Measurements from ENCODE around the gene ZNF695. TPM values are rescaled to one million over a fixed set of nuclear protein-coding genes. Genes with fewer than 3 reads are reported as not detected.

ZNF695 gene
- total RNA-seq, 2 donors from 2014 or later, result 0.08 TPM; not detected in 1

GRCh38 chr1:246989901-246990300, 18.0 kb downstream of the ZNF695 start:
- no peak overlapping the region for H3K4me3 ChIP-seq
- H3K36me3 ChIP-seq, result no peaks in the 10 kb centered on the region
- no peak for DNase-seq (ENCODE audit: low spot score)
- H3K9me3 ChIP-seq, result peaks cover 26 to 97% of the 10 kb centered on the region in 2 donors
- H3K4me1 ChIP-seq, result no peaks in the 10 kb centered on the region
- no peaks in the 10 kb centered on the region for H3K27me3 ChIP-seq
- no peak overlapping the region for H3K27ac ChIP-seq
- TF ChIP-seq CTCF (IDR thresholded peaks at IDR 0.05), result no peak

GRCh38 chr1:246988316-246988715, 19.5 kb downstream of the ZNF695 start:
- no peaks in the 10 kb centered on the region for H3K4me1 ChIP-seq
- H3K36me3 ChIP-seq, result no peaks in the 10 kb centered on the region
- no peak for DNase-seq (ENCODE audit: low spot score)
- H3K4me3 ChIP-seq, result no peak overlapping the region
- TF ChIP-seq CTCF (IDR thresholded peaks at IDR 0.05), result no peak
- peaks cover 26 to 100% of the 10 kb centered on the region in 2 donors for H3K9me3 ChIP-seq
- no peak overlapping the region for H3K27ac ChIP-seq
- no peaks in the 10 kb centered on the region for H3K27me3 ChIP-seq

GRCh38 chr1:246987083-246987690, 20.7 kb downstream of the ZNF695 start:
- Histone ChIP-seq H3K4me1 (no peaks in the 10 kb centered on the region), H3K36me3 (no peaks in the 10 kb centered on the region), H3K9me3 (peaks cover 26 to 100% of the 10 kb centered on the region in 2 donors), H3K27me3 (no peaks in the 10 kb centered on the region), H3K27ac (no peak overlapping the region), H3K4me3 (no peak overlapping the region)
- no peak for DNase-seq (ENCODE audit: low spot score)
- TF ChIP-seq CTCF (IDR thresholded peaks at IDR 0.05), result no peak

- Histone ChIP-seq H3K27me3 (no peaks in the 10 kb centered on the region), H3K27ac (no peak overlapping the region), H3K4me3 (no peak overlapping the region), H3K4me1 (no peaks in the 10 kb centered on the region), H3K36me3 (no peaks in the 10 kb centered on the region), H3K9me3 (peaks cover 0 to 48% of the 10 kb centered on the region in 2 donors)
- TF ChIP-seq CTCF (IDR thresholded peaks at IDR 0.05), result no peak
- no peak for DNase-seq (ENCODE audit: low spot score)
Observed at GRCh38 chr1:246978785-246979184, 29.1 kb downstream of the ZNF695 start.

- Histone ChIP-seq H3K9me3 (peaks cover 0 to 43% of the 10 kb centered on the region in 2 donors), H3K4me1 (no peaks in the 10 kb centered on the region), H3K27ac (no peak overlapping the region), H3K36me3 (no peaks in the 10 kb centered on the region), H3K4me3 (no peak overlapping the region), H3K27me3 (no peaks in the 10 kb centered on the region)
- no peak for DNase-seq (ENCODE audit: low spot score)
- TF ChIP-seq CTCF (IDR thresholded peaks at IDR 0.05), result no peak
Observed at GRCh38 chr1:246978281-246978680, 29.6 kb downstream of the ZNF695 start.

GRCh38 chr1:246971969-246972368, 35.9 kb downstream of the ZNF695 start:
- TF ChIP-seq CTCF (IDR thresholded peaks at IDR 0.05), result no peak
- Histone ChIP-seq H3K36me3 (no peaks in the 10 kb centered on the region), H3K27me3 (no peaks in the 10 kb centered on the region), H3K27ac (no peak overlapping the region), H3K9me3 (no peaks in the 10 kb centered on the region), H3K4me3 (no peak overlapping the region), H3K4me1 (no peaks in the 10 kb centered on the region)
- DNase-seq (ENCODE audit: low spot score), result no peak
